Measurements from ENCODE around the gene SLC25A30. TPM values are rescaled to one million over a fixed set of nuclear protein-coding genes. Genes with fewer than 3 reads are reported as not detected.
A peak's percentile ranks its signal among the peaks of the same experiment; 100 is the strongest.
"Not testable (repeated sequence)": the region's sequence is repeated elsewhere in the genome, so short reads cannot be mapped to it uniquely, and the experiment has no call there.

SLC25A30 gene
- polyA plus RNA-seq, 3 donors from 2014 or later: 0.77 to 2.0 (median 1.5) TPM

DNA sequence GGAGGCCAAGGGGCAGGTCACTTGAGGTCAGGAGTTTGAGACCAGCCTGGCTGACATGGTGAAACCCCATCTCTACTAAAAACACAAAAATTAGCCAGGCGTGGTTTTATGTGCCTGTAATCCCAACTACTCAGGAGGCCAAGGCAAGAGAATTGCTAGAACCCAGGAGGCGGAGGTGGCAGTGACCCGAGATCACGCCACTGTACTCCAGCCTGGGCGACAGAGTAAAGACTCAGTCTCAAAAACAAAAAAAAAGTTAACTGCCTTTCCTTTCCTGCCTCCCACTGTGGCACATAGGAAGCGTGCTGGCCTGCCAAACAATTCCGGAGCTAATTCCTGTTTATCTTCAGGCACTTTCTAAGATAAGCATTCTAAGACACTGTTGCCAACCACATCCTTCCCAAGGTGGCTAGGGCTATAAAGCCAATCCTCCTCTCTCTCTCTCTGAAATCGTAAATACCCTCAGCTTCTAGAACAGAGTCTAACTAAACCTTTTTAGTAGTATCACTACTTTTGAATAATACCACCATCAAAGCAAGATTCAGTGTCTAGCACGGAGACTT lies 21.6 kb downstream of the SLC25A30 start:
- Mint-ChIP-seq H3K9me3 (no peaks in the 10 kb centered on the region), H3K36me3 (peaks cover 11 to 18% (median 17%) of the 10 kb centered on the region in 3 donors), H3K4me1 (peaks cover 37 to 64% of the 10 kb centered on the region in 2 donors), H3K4me3 (peak overlapping the region; percentile 25 to 69 (median 67)), H3K27me3 (ENCODE audit: low read depth in 3 of 3) (peaks cover 0 to 2% (median 1%) of the 10 kb centered on the region in 3 donors), H3K27ac (peak overlapping the region; percentile 69 to 89 (median 85))
- DNase-seq: peak in 2 of 3 donors; percentile 7 to 25

DNA sequence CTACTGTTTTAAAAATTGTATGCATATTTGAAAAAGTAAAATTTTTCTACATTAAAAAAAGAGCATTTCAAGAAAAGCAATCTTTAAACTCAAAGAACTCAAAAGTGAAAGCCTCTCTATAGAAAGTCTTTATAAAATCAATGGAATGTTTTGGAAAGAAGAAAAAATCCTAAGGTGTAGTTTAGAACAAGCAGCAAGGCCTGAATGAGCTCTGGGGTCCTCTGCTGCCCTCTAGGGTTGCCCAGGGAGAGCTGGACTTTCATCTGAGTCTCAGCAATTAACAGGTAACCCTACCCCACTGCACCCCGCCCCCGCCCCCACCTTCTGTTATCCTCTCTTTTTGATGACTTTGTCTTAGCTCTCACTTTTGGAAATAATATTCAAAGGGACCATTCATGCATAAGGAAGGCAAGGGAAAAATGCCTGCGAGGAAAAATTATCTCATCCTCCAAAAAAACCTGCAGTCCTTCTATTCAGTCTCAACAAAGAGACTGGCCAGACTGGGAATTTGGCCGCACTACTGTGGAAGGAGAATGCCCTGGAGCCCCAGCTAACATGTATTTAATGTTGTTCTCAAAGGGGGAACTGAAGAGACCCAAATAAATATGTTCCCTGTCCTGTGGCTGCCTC lies 24.1 kb downstream of the SLC25A30 start:
- peaks cover 13 to 18% (median 16%) of the 10 kb centered on the region in 3 donors for H3K36me3 Mint-ChIP-seq
- H3K9me3 Mint-ChIP-seq: no peaks in the 10 kb centered on the region
- peak in 1 of 3 donors; percentile 31 for DNase-seq
- no peak overlapping the region for H3K4me3 Mint-ChIP-seq
- peaks cover 0 to 3% (median 1%) of the 10 kb centered on the region in 3 donors for H3K27me3 Mint-ChIP-seq (ENCODE audit: low read depth in 3 of 3)
- peaks cover 29 to 49% of the 10 kb centered on the region in 2 donors for H3K4me1 Mint-ChIP-seq
- H3K27ac Mint-ChIP-seq: peak overlapping the region in 2 of 6 donors; percentile 57 to 72

DNA sequence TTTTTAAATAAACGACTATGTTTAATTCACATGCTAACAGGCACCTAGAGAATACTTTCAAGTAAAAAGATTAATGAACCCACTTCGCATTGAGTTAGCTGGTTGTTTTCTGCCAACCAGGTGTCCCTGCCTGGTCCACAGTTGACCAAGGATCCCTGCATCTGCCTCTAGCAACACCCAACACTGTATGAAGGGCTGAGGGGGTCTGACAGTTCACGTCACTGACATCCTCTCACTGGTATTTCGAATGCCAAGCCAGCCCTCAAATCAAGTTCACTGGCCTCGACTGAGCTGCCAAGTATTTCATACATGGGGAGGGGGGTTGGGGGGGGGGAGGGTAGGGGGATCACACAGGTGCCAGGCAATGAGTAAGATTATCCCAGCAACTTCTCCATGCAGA lies 25.4 kb downstream of the SLC25A30 start:
- no peak overlapping the region for H3K27ac Mint-ChIP-seq

DNA sequence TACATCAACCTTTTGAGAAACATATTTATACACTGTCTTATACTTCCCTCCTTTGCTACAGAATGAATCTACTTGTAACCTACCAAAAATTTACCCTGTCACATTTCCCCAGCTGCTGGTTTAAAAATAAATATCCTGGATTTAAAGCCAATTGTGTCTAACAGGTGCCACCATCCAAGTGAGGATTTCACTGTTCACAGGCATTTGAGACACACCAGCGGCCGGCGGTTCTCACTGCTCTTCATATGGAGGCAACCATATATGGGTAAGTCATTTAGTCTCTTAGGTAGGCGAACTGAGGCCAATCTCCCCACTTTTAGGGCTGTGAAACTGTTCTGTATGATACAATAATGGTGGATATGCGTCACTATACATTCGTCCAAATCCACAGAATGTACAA lies 26.2 kb downstream of the SLC25A30 start:
- Mint-ChIP-seq H3K36me3 (peaks cover 7 to 23% (median 13%) of the 10 kb centered on the region in 3 donors), H3K9me3 (no peaks in the 10 kb centered on the region), H3K27me3 (ENCODE audit: low read depth in 3 of 3) (peaks cover 0 to 3% (median 2%) of the 10 kb centered on the region in 3 donors), H3K27ac (no peak overlapping the region), H3K4me3 (no peak overlapping the region), H3K4me1 (peaks cover 27 to 39% of the 10 kb centered on the region in 2 donors)
- DNase-seq: no peak

More for the DNA sequence above, 25.4 kb downstream of the SLC25A30 start:
- peaks cover 5 to 18% (median 11%) of the 10 kb centered on the region in 3 donors for H3K36me3 Mint-ChIP-seq
- no peak overlapping the region for H3K4me3 Mint-ChIP-seq
- no peak for DNase-seq
- H3K27me3 Mint-ChIP-seq (ENCODE audit: low read depth in 3 of 3): peaks cover 0 to 3% (median 1%) of the 10 kb centered on the region in 3 donors
- peaks cover 20 to 37% of the 10 kb centered on the region in 2 donors for H3K4me1 Mint-ChIP-seq
- no peaks in the 10 kb centered on the region for H3K9me3 Mint-ChIP-seq

DNA sequence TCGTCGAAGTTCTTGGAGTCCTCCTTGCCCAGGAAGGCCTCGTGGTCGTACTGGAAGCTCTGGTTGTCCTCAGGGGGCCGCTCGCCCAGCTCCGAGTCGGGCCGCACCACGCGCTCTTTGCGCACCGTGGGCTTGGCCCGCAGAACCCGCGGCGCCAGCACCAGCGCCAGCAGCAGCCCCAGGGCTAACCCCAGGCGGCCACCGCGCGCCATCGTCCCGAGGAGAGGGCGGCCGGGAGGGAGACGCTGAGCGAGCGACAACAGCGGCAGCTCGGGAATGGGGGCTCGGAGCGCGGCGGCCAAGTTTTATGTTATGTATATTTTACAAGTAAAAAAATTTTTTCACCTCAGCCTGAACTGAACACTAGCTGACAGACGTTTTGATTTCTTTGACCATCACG lies 27.0 kb downstream of the SLC25A30 start:
- Mint-ChIP-seq H3K4me1 (peaks cover 25 to 35% of the 10 kb centered on the region in 2 donors), H3K36me3 (peaks cover 8 to 24% (median 13%) of the 10 kb centered on the region in 3 donors)
- not testable (repeated sequence) for H3K27ac Mint-ChIP-seq; H3K9me3 Mint-ChIP-seq; H3K27me3 Mint-ChIP-seq (ENCODE audit: low read depth in 3 of 3); H3K4me3 Mint-ChIP-seq; DNase-seq

DNA sequence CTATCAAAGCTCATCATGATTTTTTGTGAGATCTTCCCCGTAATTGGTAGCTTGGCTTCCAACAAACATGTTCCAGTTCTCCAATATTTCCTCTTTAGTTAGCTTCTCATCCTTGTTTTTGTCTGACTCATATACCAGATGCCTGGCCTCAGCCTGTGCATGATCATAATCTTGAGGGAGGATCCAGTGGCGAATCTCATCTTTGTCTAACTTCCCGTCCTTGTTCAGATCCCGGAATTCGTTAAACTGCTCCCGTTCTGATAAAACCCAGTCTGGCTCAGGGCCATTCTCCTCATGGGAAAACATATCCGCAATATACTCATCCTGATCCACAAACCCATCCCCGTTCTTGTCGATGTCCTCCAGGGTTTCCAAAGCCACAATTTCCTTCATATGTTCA lies 27.8 kb downstream of the SLC25A30 start:
- H3K4me3 Mint-ChIP-seq; H3K9me3 Mint-ChIP-seq; DNase-seq; H3K27me3 Mint-ChIP-seq (ENCODE audit: low read depth in 3 of 3); H3K27ac Mint-ChIP-seq: not testable (repeated sequence)
- peaks cover 8 to 24% (median 13%) of the 10 kb centered on the region in 3 donors for H3K36me3 Mint-ChIP-seq
- H3K4me1 Mint-ChIP-seq: peaks cover 18 to 27% of the 10 kb centered on the region in 2 donors

DNA sequence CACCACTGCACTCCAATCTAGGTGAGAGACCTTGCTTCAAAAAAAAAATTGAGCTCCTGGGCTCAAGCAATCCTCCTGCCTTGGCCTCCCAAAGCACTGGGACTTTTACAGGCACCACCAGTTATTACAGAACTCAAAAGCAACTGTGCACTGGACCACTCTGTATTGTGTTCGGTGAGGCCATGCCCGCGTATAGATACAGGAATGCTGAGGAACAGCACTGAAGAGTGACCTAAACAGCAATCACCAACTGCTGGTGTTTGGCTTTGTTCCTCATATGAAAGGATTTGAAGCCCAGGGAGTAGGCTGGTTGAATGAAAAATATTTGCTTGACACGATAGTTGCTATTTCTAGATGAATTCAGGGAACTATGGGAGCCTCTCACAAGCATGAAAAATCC lies 29.5 kb downstream of the SLC25A30 start:
- Mint-ChIP-seq H3K36me3 (peaks cover 12 to 22% (median 18%) of the 10 kb centered on the region in 3 donors), H3K27ac (no peak overlapping the region), H3K4me1 (peaks cover 13 to 15% of the 10 kb centered on the region in 2 donors), H3K27me3 (ENCODE audit: low read depth in 3 of 3) (peaks cover 0 to 1% (median 1%) of the 10 kb centered on the region in 3 donors), H3K9me3 (no peaks in the 10 kb centered on the region), H3K4me3 (no peak overlapping the region)
- DNase-seq: no peak

DNA sequence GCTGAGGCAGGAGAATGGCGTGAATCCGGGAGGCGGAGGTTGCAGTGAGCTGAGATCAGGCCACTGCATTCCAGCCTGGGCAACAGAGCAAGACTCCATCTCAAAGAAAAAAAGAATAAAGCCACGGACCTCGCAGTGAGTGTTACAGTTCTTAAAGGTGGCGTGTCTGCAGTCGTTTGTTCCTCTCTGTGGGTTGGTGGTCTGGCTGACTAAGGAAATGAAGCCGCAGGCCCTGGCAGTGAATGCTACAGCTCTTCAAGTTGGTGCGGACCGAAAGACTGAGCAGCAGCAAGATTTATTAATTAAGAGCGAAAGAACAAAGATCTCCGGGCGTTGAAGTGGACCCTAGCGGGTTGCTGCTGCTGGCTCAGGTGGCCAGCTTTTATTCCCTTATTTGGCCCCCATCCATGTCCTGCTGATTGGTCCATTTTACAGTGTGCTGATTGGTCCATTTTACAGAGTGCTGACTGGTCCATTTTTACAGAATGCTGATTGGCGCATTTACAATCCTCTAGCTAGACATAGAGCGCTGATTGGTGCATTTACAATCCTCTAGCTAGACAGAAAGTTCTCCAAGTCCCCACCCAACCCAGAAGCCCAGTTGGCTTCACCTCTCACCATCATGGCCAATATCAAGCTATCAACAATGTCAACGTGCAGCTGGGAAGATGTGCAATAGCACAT lies 31.1 kb downstream of the SLC25A30 start:
- H3K27me3 Mint-ChIP-seq (ENCODE audit: low read depth in 3 of 3); H3K9me3 Mint-ChIP-seq: not testable (repeated sequence)
- H3K27ac Mint-ChIP-seq: peak overlapping the region in 4 of 6 donors; percentile 1 to 67 (median 36)
- peak in 1 of 3 donors; percentile 32 for DNase-seq
- peak overlapping the region in 4 of 5 donors; percentile 3 to 40 (median 28) for H3K4me3 Mint-ChIP-seq
- H3K36me3 Mint-ChIP-seq: peaks cover 12 to 20% (median 18%) of the 10 kb centered on the region in 3 donors
- H3K4me1 Mint-ChIP-seq: peaks cover 13 to 15% of the 10 kb centered on the region in 2 donors

DNA sequence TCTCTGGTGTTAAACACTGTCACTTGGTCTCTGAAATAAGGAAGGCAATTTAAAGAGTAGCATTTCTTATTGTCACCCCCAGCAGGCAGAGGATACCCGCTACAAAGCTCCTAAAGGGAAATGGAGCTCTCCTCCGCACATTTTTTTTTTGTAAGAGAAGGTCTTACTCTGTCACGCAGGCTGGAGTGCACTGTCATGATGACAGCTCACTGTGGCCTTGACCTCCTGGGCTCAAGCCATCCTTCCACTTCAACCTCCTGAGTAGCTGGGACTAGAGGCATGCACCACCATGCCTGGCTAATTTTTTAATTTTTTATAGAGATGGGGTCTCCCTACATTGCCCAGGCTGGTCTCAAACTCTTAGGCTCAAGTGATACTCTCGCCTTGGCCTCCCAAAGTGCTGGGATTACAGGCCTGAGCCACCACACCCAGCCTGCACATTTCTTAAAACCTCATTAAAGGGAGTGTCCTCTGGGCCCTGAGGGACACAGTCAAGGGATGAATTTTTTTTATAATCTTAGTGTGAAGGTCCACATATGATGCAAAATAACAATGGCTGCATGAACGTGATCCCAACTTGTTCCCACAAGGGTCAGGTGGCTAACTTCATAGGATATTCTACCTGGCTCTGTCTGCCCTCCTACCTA lies 32.1 kb downstream of the SLC25A30 start:
- DNase-seq: no peak
- peaks cover 13 to 15% of the 10 kb centered on the region in 2 donors for H3K4me1 Mint-ChIP-seq
- no peaks in the 10 kb centered on the region for H3K9me3 Mint-ChIP-seq
- peaks cover 0 to 1% (median 1%) of the 10 kb centered on the region in 3 donors for H3K27me3 Mint-ChIP-seq (ENCODE audit: low read depth in 3 of 3)
- H3K4me3 Mint-ChIP-seq: no peak overlapping the region
- H3K36me3 Mint-ChIP-seq: peaks cover 12 to 18% (median 16%) of the 10 kb centered on the region in 3 donors
- no peak overlapping the region for H3K27ac Mint-ChIP-seq

DNA sequence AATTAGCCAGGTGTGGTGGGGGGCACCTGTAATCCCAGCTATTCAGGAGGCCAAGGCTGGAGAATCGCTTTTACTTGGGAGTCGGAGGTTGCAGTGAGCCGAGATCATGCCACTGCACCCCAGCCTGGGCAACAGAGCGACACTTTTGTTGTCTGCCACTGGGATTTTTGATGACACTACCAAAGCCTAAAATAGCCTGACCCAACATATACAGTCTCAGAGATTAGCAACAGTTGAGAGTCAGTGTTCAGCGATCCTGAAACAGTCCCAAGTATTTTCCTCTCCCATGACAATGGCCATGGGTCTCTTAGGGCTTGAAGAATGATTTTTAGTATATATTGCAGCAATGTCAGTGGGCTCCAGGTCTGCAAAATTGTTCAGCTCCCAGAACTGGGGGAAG lies 32.9 kb downstream of the SLC25A30 start:
- Mint-ChIP-seq H3K4me3 (no peak overlapping the region), H3K27me3 (ENCODE audit: low read depth in 3 of 3) (peaks cover 0 to 1% (median 1%) of the 10 kb centered on the region in 3 donors), H3K36me3 (peaks cover 10 to 15% (median 12%) of the 10 kb centered on the region in 3 donors), H3K27ac (no peak overlapping the region), H3K9me3 (no peaks in the 10 kb centered on the region), H3K4me1 (peaks cover 13 to 15% of the 10 kb centered on the region in 2 donors)
- no peak for DNase-seq

DNA sequence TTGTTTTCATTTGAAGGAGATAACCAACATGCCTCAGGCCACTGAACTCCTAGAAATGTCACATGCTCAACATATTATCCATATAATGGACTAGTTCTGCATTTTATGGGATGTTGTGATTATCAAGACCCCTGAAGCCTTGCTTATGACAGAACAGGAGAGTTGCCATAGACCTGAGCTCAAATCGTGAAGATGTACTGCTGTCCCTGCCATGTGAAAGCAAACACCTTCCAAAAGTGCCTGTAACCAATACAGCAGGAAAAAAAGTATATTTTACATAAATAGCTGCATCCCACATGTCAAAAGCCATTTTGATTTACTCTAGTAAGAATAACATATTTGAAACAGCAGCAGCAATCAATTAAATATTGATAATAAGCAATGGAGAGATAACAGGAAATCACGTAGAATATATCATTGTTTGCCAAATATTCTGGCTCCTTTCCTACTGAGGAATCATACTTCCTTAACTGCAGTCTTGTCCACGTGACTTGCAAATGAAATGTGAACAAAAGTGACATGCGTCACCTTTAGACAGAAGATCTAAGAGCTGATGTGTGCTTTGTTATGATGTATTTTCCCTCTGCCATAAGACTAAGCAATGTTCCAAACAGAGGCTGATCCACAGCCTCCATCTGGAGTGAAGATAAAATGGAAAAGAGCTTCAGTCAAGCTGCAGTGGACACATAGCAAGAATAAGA lies 33.5 kb downstream of the SLC25A30 start:
- Mint-ChIP-seq H3K4me1 (peaks cover 13 to 15% of the 10 kb centered on the region in 2 donors), H3K27me3 (ENCODE audit: low read depth in 3 of 3) (peaks cover 0 to 1% (median 1%) of the 10 kb centered on the region in 3 donors), H3K9me3 (no peaks in the 10 kb centered on the region), H3K4me3 (no peak overlapping the region), H3K27ac (no peak overlapping the region), H3K36me3 (peaks cover 9 to 14% (median 9%) of the 10 kb centered on the region in 3 donors)
- no peak for DNase-seq

DNA sequence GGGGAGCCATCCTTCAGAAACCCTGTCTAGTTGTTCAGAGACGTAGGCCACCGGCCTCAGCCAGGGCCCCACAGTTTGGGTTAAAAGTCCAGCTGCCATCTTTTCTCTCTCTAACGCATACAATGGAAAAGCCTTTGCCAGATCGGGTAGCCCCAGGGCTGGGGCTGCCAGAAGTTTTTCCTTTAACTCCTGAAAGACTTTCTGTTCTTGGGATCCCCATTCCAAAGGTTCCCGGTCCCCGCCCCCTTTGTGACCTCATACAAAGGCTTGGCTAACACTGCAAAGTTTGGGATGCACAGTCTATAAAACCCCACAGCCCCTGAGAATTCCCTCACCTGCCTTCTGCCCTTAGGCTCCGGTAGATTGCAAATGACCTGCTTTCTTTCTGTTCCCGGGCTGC lies 35.4 kb downstream of the SLC25A30 start:
- H3K4me3 Mint-ChIP-seq; H3K27ac Mint-ChIP-seq; H3K27me3 Mint-ChIP-seq (ENCODE audit: low read depth in 3 of 3); H3K9me3 Mint-ChIP-seq; DNase-seq: not testable (repeated sequence)
- Mint-ChIP-seq H3K36me3 (peaks cover 9 to 14% (median 9%) of the 10 kb centered on the region in 3 donors), H3K4me1 (peaks cover 12 to 14% of the 10 kb centered on the region in 2 donors)

DNA sequence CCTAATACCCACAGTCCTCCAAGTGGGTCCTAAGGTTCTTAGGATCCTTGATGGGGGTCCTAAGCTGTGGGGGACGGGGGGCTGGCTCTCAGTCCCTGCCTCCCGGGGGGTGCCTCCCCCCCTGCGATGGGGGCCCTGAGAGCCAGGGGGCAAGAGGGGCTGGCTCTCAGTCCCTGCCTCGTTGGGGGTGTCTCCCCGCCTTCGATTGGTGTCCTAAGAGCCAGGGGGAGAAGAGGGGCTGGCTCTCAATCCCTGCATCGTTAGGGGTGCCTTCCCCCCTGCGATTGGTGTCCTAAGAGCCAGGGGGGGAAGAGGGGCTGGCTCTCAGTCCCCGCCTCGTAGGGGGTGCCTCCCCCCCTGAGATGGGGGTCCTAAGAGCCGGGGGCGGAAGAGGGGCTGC lies 37.0 kb downstream of the SLC25A30 start:
- H3K9me3 Mint-ChIP-seq: no peaks in the 10 kb centered on the region
- no peak for DNase-seq
- no peak overlapping the region for H3K27ac Mint-ChIP-seq
- H3K4me1 Mint-ChIP-seq: no peaks in the 10 kb centered on the region
- peaks cover 3 to 10% (median 4%) of the 10 kb centered on the region in 3 donors for H3K36me3 Mint-ChIP-seq
- no peaks in the 10 kb centered on the region for H3K27me3 Mint-ChIP-seq (ENCODE audit: low read depth in 3 of 3)
- H3K4me3 Mint-ChIP-seq: no peak overlapping the region
